ACC112 (cell line): ENCODE results near the gene RCVRN.

Experiments
- H2AFZ ChIP-seq: fragments of 200-600 bp; sonication (generic); one replicate; pipeline ENCODE4 v1.6.0; 2017; ENCODE audit warnings: antibody characterized with exemption, low read length; ENCODE audit not compliant: unreplicated experiment
- H3K27ac ChIP-seq: fragments of 200-600 bp; sonication (generic); 2 replicates; pipeline ENCODE4 v1.5.1; 2014; ENCODE audit warnings: low read depth, mild to moderate bottlenecking, antibody characterized with exemption, low read length, moderate library complexity
- H3K27me3 ChIP-seq: fragments of 200-600 bp; sonication (generic); 2 replicates; pipeline ENCODE4 v1.6.1; 2014; ENCODE audit warnings: mild to moderate bottlenecking, antibody characterized with exemption, low read length, moderate library complexity, mixed read lengths; ENCODE audit not compliant: insufficient read depth
- H3K36me3 ChIP-seq: fragments of 200-600 bp; sonication (generic); 2 replicates; pipeline ENCODE4 v1.6.1; 2016; ENCODE audit warnings: mild to moderate bottlenecking, antibody characterized with exemption, low read length, moderate library complexity, mixed read lengths; ENCODE audit not compliant: insufficient read depth
- H3K4me1 ChIP-seq: fragments of 200-600 bp; sonication (generic); one replicate; pipeline ENCODE4 v1.6.1; 2016; ENCODE audit warnings: low read length, mixed read lengths; ENCODE audit not compliant: insufficient read depth, unreplicated experiment, control insufficient read depth
- H3K4me3 ChIP-seq: fragments of 200-600 bp; sonication (generic); 2 replicates; pipeline ENCODE4 v1.5.1; 2014; ENCODE audit warnings: mild to moderate bottlenecking, low read depth, low read length
- H3K79me2 ChIP-seq: fragments of 200-600 bp; sonication (generic); one replicate; pipeline ENCODE4 v1.6.0; 2016; ENCODE audit warnings: low read length; ENCODE audit not compliant: control insufficient read depth, unreplicated experiment, insufficient read depth

Gene RCVRN

GRCh38 chr17:9908649-9909042 lies 3.6 kb upstream of the RCVRN start:
- Histone ChIP-seq H3K36me3 (no peaks in the 10 kb centered on the region), H3K79me2 (no peaks in the 10 kb centered on the region), H2AFZ (no peak overlapping the region), H3K4me1 (no peaks in the 10 kb centered on the region), H3K27me3 (no peaks in the 10 kb centered on the region), H3K4me3 (no peak overlapping the region), H3K27ac (no peak overlapping the region)

GRCh38 chr17:9907883-9908648 lies 3.0 kb upstream of the RCVRN start:
- H3K4me3 ChIP-seq: no peak overlapping the region
- H3K79me2 ChIP-seq: no peaks in the 10 kb centered on the region
- no peaks in the 10 kb centered on the region for H3K27me3 ChIP-seq
- no peak overlapping the region for H2AFZ ChIP-seq
- no peaks in the 10 kb centered on the region for H3K36me3 ChIP-seq
- H3K27ac ChIP-seq: no peak overlapping the region
- H3K4me1 ChIP-seq: no peaks in the 10 kb centered on the region

- Histone ChIP-seq H3K36me3 (no peaks in the 10 kb centered on the region), H3K27me3 (no peaks in the 10 kb centered on the region), H3K79me2 (no peaks in the 10 kb centered on the region), H3K4me1 (no peaks in the 10 kb centered on the region), H3K27ac (no peak overlapping the region), H3K4me3 (no peak overlapping the region), H2AFZ (no peak overlapping the region)
Observed at GRCh38 chr17:9907131-9907530, 2.1 kb upstream of the RCVRN start.

GRCh38 chr17:9906616-9907015 lies 1.5 kb upstream of the RCVRN start:
- Histone ChIP-seq H3K27me3 (no peaks in the 10 kb centered on the region), H2AFZ (no peak overlapping the region), H3K4me1 (no peaks in the 10 kb centered on the region), H3K36me3 (no peaks in the 10 kb centered on the region), H3K4me3 (no peak overlapping the region), H3K27ac (no peak overlapping the region), H3K79me2 (no peaks in the 10 kb centered on the region)

GRCh38 chr17:9905902-9906301 lies 831 bp upstream of the RCVRN start:
- H3K27ac ChIP-seq: no peak overlapping the region
- no peaks in the 10 kb centered on the region for H3K4me1 ChIP-seq
- no peak overlapping the region for H3K4me3 ChIP-seq
- H3K27me3 ChIP-seq: no peaks in the 10 kb centered on the region
- H3K36me3 ChIP-seq: no peaks in the 10 kb centered on the region
- no peak overlapping the region for H2AFZ ChIP-seq
- H3K79me2 ChIP-seq: no peaks in the 10 kb centered on the region

GRCh38 chr17:9904277-9905077 lies 594 bp downstream of the RCVRN start:
- Histone ChIP-seq H2AFZ (no peak overlapping the region), H3K36me3 (no peaks in the 10 kb centered on the region)

GRCh38 chr17:9902120-9902519 lies 3.0 kb downstream of the RCVRN start:
- H2AFZ ChIP-seq: no peak overlapping the region

More at GRCh38 chr17:9904277-9905077, 594 bp downstream of the RCVRN start:
- Histone ChIP-seq H3K27ac (no peak overlapping the region), H3K79me2 (no peaks in the 10 kb centered on the region), H3K4me3 (no peak overlapping the region), H3K4me1 (peaks cover 6% of the 10 kb centered on the region), H3K27me3 (no peaks in the 10 kb centered on the region)

GRCh38 chr17:9900784-9901183 lies 4.3 kb downstream of the RCVRN start:
- no peak overlapping the region for H3K4me3 ChIP-seq
- 0 out of 2 replicates have a peak overlapping the region, but pooled peaks have one; percentile 20 for H3K27ac ChIP-seq
- H3K36me3 ChIP-seq: no peaks in the 10 kb centered on the region
- no peaks in the 10 kb centered on the region for H3K27me3 ChIP-seq
- no peaks in the 10 kb centered on the region for H3K79me2 ChIP-seq
- peaks cover 6% of the 10 kb centered on the region for H3K4me1 ChIP-seq
- H2AFZ ChIP-seq: peak overlapping the region; percentile 46

More at GRCh38 chr17:9902120-9902519, 3.0 kb downstream of the RCVRN start:
- H3K36me3 ChIP-seq: no peaks in the 10 kb centered on the region
- no peaks in the 10 kb centered on the region for H3K79me2 ChIP-seq
- H3K4me1 ChIP-seq: peaks cover 6% of the 10 kb centered on the region
- no peaks in the 10 kb centered on the region for H3K27me3 ChIP-seq
- no peak overlapping the region for H3K4me3 ChIP-seq
- H3K27ac ChIP-seq: no peak overlapping the region

- Histone ChIP-seq H3K27me3 (no peaks in the 10 kb centered on the region), H3K79me2 (no peaks in the 10 kb centered on the region), H3K4me3 (no peak overlapping the region), H3K36me3 (no peaks in the 10 kb centered on the region), H3K27ac (no peak overlapping the region), H3K4me1 (peaks cover 6% of the 10 kb centered on the region), H2AFZ (no peak overlapping the region)
Observed at GRCh38 chr17:9900044-9900594, 5.0 kb downstream of the RCVRN start.

GRCh38 chr17:9899280-9900043 lies 5.6 kb downstream of the RCVRN start:
- Histone ChIP-seq H3K36me3 (no peaks in the 10 kb centered on the region), H3K79me2 (no peaks in the 10 kb centered on the region), H3K27ac (no peak overlapping the region), H3K4me3 (no peak overlapping the region), H2AFZ (no peak overlapping the region), H3K4me1 (peaks cover 6% of the 10 kb centered on the region), H3K27me3 (no peaks in the 10 kb centered on the region)
